H7 (cell line): ENCODE measurements around the gene RABGAP1L. TPM values are rescaled to one million over a fixed set of nuclear protein-coding genes. Genes with fewer than 3 reads are reported as not detected.

Source experiments
- DNase-seq: peaks from one replicate; pipeline ENCODE4 v3.0.0; 2012
- H3K27me3 ChIP-seq: 2 replicates; pipeline ENCODE4 v1.6.0; 2011; ENCODE audit warnings: mild to moderate bottlenecking, low read length; ENCODE audit not compliant: control insufficient read depth, insufficient read depth
- H3K36me3 ChIP-seq: replicated peaks from 2 replicates; pipeline ENCODE4 v1.5.1; 2011; ENCODE audit warnings: low read length; ENCODE audit not compliant: control insufficient read depth, insufficient read depth
- H3K4me3 ChIP-seq: 2 replicates; pipeline ENCODE4 v1.5.1; 2011; ENCODE audit warnings: low read depth, mild to moderate bottlenecking, control low read depth, low read length, moderate library complexity; ENCODE audit not compliant: insufficient read depth
- total RNA-seq: library from RNA; depleted of rRNA; stranded (reverse); fragments of >200 nt; shearing (Covaris generic); gene quantifications from 2 replicates; pipeline ENCODE4 v1.2.3, GENCODE V29; 2014

The RABGAP1L gene
- total RNA-seq, 1 experiment from 2014 or later: 31.9 TPM

GRCh38 chr1:174266476-174266875 is 107.2 kb downstream of the RABGAP1L start:
- no peak for DNase-seq
- H3K27me3 ChIP-seq: no peaks in the 10 kb centered on the region
- H3K36me3 ChIP-seq: no peaks in the 10 kb centered on the region
- H3K4me3 ChIP-seq: no peak overlapping the region

- H3K4me3 ChIP-seq: no peak overlapping the region
- no peak for DNase-seq
- no peaks in the 10 kb centered on the region for H3K27me3 ChIP-seq
- no peaks in the 10 kb centered on the region for H3K36me3 ChIP-seq
Measured at GRCh38 chr1:174266991-174267612, 107.8 kb downstream of the RABGAP1L start.

GRCh38 chr1:174269989-174270651 is 110.8 kb downstream of the RABGAP1L start:
- Histone ChIP-seq H3K36me3 (no peaks in the 10 kb centered on the region), H3K4me3 (no peak overlapping the region), H3K27me3 (no peaks in the 10 kb centered on the region)
- DNase-seq: no peak

DNA sequence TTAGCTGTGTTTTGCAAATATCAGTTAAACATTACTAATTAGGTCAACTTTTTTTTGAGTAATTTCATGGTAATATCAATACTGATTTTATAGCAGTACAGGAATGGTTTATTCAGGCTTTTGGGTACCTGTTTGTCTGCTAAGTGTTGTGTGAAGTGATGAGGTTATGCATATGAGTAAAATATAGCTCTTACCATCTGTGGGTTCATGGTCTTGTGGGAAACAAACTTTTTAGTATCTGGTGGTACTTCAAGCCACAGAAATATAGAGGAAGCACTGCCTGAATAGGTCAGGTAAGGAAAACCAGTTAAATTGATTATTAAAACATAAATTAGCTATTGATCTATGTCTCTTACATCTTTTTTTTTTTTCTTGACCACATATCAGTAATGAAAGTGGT is 113.9 kb downstream of the RABGAP1L start:
- H3K36me3 ChIP-seq: no peaks in the 10 kb centered on the region
- no peaks in the 10 kb centered on the region for H3K27me3 ChIP-seq
- no peak overlapping the region for H3K4me3 ChIP-seq
- DNase-seq: no peak

DNA sequence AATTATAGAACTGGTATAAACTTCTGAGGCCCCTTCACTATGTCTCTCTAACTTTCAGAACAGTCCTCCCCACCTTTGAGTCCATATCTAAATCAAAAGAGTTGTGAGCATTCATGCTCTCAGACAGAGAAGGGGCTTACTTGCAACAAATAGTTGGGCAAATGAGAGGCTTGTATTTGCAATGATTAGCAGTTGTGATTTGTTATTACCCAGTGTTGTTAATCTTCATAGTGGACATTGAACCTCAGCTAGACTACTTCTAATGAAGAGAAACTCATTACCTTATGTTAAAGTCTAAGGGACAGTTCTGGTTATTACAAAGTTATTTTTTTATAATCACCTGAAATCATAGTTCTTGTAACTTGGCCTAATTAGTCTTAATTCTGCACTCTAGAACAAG is 114.5 kb downstream of the RABGAP1L start:
- no peaks in the 10 kb centered on the region for H3K36me3 ChIP-seq
- DNase-seq: no peak
- no peak overlapping the region for H3K4me3 ChIP-seq
- no peaks in the 10 kb centered on the region for H3K27me3 ChIP-seq

- no peak for DNase-seq
- no peak overlapping the region for H3K4me3 ChIP-seq
- no peaks in the 10 kb centered on the region for H3K36me3 ChIP-seq
- no peaks in the 10 kb centered on the region for H3K27me3 ChIP-seq
Measured at GRCh38 chr1:174274452-174274851, 115.1 kb downstream of the RABGAP1L start.

- no peaks in the 10 kb centered on the region for H3K36me3 ChIP-seq
- DNase-seq: no peak
- no peaks in the 10 kb centered on the region for H3K27me3 ChIP-seq
- H3K4me3 ChIP-seq: no peak overlapping the region
Measured at GRCh38 chr1:174274884-174275283, 115.6 kb downstream of the RABGAP1L start.

DNA sequence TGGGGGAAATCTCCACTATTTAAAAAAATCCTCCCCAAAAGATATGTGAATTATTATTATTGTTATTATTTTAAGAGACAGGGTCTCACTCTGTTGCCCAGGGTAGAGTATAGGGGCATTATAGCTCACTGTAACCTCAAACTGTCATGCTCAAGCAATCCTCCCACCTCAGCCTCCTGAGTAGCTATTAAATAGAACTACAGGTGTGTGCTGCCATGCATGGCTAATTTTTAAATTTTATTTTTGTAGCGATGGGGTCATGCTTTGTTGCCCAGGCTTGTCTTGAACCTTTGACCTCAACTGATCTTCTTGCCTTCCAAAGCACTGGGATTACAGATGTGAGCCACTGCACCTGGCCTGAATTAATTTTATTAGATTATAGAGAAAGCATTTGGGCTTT is 116.8 kb downstream of the RABGAP1L start:
- Histone ChIP-seq H3K4me3 (no peak overlapping the region), H3K27me3 (no peaks in the 10 kb centered on the region), H3K36me3 (no peaks in the 10 kb centered on the region)
- no peak for DNase-seq

GRCh38 chr1:174284052-174284451 is 124.7 kb downstream of the RABGAP1L start:
- DNase-seq: no peak
- no peaks in the 10 kb centered on the region for H3K27me3 ChIP-seq
- no peak overlapping the region for H3K4me3 ChIP-seq
- H3K36me3 ChIP-seq: no peaks in the 10 kb centered on the region

DNA sequence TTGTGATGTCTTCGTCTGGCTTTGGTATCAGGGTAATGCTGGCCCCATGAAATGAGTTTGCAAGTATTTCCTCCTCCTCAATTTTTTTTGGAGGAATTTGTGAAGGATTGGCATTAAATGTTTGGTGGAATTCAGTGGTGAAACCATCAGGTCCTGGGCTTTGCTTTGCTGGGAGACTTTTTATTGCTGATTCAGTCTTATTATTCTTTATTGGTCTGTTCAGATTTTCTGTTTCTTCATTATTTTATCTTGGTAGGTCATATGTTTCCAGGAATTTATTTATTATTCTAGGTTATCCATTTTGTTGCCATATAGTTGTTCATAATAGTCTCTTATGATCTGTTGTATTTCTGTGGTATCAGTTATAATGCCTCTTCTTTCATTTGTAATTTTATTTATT is 126.7 kb downstream of the RABGAP1L start:
- no peak for DNase-seq
- Histone ChIP-seq H3K27me3 (no peaks in the 10 kb centered on the region), H3K36me3 (no peaks in the 10 kb centered on the region), H3K4me3 (no peak overlapping the region)

DNA sequence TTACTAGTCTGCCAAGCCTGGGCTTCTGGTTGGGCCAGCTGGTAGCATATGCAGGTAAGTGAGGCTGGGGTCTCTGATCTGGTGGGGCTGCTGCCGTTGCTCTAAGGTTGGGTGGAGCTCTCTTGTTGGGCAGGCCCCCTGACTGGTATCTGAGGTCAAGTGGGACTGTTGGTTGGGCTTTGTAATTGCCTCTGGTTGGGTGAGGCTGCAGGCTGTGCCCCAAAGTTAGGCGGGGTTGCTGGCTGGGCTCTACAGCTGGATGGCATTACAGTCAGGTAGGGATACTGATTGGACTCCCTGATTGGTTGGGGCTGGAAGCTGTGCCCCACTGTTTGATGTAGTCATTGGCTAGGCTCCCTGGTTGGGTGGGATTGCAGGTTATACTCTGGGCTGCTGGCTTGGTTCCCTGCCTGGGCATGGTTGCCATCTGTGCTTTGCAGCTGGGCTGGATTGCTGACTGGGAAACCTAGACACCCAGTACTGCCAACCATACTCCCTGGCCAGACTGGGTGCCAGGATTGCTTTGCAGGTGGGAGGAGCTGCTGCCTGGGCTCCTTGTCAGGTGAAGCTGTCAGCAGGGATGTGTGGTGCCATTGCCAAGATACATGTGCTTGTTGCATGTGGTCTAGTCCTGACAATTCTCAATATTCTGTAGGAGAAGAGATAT is 130.5 kb downstream of the RABGAP1L start:
- Histone ChIP-seq H3K36me3 (no peaks in the 10 kb centered on the region), H3K4me3 (no peak overlapping the region), H3K27me3 (no peaks in the 10 kb centered on the region)
- DNase-seq: no peak

- H3K4me3 ChIP-seq: no peak overlapping the region
- H3K27me3 ChIP-seq: no peaks in the 10 kb centered on the region
- DNase-seq: no peak
- no peaks in the 10 kb centered on the region for H3K36me3 ChIP-seq
Measured at GRCh38 chr1:174291059-174291458, 131.7 kb downstream of the RABGAP1L start.

DNA sequence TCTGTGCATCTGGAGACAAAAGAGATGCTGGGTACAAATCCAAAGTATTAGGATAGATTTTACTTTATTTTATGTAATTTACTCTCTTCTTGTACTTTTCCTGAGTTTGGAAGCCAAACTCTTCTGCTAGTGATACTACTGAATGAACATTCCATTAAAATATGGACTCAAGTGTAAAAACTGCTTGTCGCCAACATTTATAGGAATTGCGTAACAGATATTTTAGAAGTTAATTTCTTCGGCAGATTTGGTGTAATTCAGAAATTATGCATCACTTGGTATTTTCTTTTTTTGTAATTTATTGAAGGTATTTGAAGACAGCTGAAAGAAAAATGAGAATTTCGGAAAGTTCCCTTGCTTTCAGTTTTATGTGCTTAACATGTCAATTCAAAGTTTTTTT is 137.0 kb downstream of the RABGAP1L start:
- no peak for DNase-seq
- no peaks in the 10 kb centered on the region for H3K36me3 ChIP-seq

DNA sequence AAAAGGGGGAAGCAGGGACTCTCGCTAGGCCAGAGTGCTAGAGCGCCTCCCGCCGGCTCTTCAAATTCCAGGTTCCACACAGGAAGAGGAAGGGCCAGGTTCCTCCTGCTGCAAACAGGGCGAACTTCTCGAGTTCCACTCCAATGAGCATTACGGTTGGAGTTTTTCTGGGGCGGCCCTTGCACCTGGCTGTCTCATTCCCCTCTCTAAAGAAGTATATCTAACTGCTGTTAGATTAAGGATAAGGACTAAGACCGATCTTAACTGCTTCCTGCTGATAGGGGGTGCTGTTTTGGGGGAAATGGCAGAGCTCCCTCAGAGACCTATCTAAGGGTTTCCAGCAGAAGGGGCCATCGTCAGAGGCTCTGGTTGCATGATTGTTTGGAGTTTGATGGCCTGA is 138.0 kb downstream of the RABGAP1L start:
- no peak overlapping the region for H3K4me3 ChIP-seq
- DNase-seq: no peak
- H3K36me3 ChIP-seq: no peaks in the 10 kb centered on the region
- no peaks in the 10 kb centered on the region for H3K27me3 ChIP-seq

More for the DNA sequence above, 137.0 kb downstream of the RABGAP1L start:
- Histone ChIP-seq H3K27me3 (no peaks in the 10 kb centered on the region), H3K4me3 (no peak overlapping the region)
